ENCODE results near the gene TTC27.
"Not testable (repeated sequence)": the region's sequence is repeated elsewhere in the genome, so short reads cannot be mapped to it uniquely, and the experiment has no call there.

The TTC27 gene

GRCh38 chr2:32852856-32853255 lies 225.0 kb downstream of the TTC27 start:
- DNase-seq (ENCODE audit: low read depth), result no peak

- no peak for DNase-seq (ENCODE audit: low read depth)
Measured at GRCh38 chr2:32856891-32857290, 229.0 kb downstream of the TTC27 start.

GRCh38 chr2:32858713-32859112 lies 230.9 kb downstream of the TTC27 start:
- DNase-seq (ENCODE audit: low read depth), result no peak

- no peak for DNase-seq (ENCODE audit: low read depth)
Measured at GRCh38 chr2:32860385-32860784, 232.5 kb downstream of the TTC27 start.

GRCh38 chr2:32862269-32863055 lies 234.6 kb downstream of the TTC27 start:
- DNase-seq (ENCODE audit: low read depth), result no peak

- DNase-seq (ENCODE audit: low read depth), result no peak
Measured at GRCh38 chr2:32863326-32863725, 235.5 kb downstream of the TTC27 start.

GRCh38 chr2:32863803-32864202 lies 236.0 kb downstream of the TTC27 start:
- no peak for DNase-seq (ENCODE audit: low read depth)

GRCh38 chr2:32864334-32865111 lies 236.7 kb downstream of the TTC27 start:
- peak; percentile 67 for DNase-seq (ENCODE audit: low read depth)

- peak; percentile 83 for DNase-seq (ENCODE audit: low read depth)
Measured at GRCh38 chr2:32865399-32866068, 237.7 kb downstream of the TTC27 start.

- DNase-seq (ENCODE audit: low read depth), result not testable (repeated sequence)
Measured at GRCh38 chr2:32866462-32866861, 238.6 kb downstream of the TTC27 start.

Measured in non-pigmented ciliary epithelial cell (primary cell).